Measurements from ENCODE around the gene ARHGAP15.

The ARHGAP15 gene

DNA sequence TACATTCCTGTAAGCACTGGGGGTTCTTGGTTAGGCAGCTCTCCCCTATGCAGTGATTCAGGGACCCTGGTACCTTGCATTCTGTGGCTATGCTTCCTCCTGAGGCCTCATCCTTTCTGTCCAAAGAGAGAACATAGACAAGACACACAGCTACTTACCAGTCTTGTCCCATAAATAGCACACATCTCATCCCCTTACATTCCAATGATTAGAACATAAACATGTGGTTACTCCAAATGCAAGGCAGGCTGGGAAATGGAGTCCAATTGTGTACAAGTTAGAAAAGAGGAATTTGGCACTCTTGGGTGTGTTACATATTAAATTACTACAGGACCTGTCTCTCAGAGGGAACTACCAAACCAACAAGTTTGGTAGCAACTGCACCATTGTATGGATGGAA lies 171.3 kb downstream of the ARHGAP15 start:
- H3K4me1 ChIP-seq (ENCODE audit: insufficient read depth, low read length, severe bottlenecking): peaks cover 8% of the 10 kb centered on the region
- H3K4me3 ChIP-seq (ENCODE audit: low read depth, low read length, poor library complexity, severe bottlenecking): no peak overlapping the region
- no peak overlapping the region for H3K9ac ChIP-seq (ENCODE audit: low read length)
- no peak for TF ChIP-seq EZH2 (IDR thresholded peaks at IDR 0.05; ENCODE audit: borderline replicate concordance, low read length)
- TF ChIP-seq, protein P1, sequence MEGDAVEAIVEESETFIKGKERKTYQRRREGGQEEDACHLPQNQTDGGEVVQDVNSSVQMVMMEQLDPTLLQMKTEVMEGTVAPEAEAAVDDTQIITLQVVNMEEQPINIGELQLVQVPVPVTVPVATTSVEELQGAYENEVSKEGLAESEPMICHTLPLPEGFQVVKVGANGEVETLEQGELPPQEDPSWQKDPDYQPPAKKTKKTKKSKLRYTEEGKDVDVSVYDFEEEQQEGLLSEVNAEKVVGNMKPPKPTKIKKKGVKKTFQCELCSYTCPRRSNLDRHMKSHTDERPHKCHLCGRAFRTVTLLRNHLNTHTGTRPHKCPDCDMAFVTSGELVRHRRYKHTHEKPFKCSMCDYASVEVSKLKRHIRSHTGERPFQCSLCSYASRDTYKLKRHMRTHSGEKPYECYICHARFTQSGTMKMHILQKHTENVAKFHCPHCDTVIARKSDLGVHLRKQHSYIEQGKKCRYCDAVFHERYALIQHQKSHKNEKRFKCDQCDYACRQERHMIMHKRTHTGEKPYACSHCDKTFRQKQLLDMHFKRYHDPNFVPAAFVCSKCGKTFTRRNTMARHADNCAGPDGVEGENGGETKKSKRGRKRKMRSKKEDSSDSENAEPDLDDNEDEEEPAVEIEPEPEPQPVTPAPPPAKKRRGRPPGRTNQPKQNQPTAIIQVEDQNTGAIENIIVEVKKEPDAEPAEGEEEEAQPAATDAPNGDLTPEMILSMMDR (IDR thresholded peaks at IDR 0.05; ENCODE audit: low read length): no peak
- H3K27me3 ChIP-seq (ENCODE audit: insufficient read depth, low read length): no peaks in the 10 kb centered on the region
- no peaks in the 10 kb centered on the region for H3K79me2 ChIP-seq (ENCODE audit: insufficient read depth, low read length)
- no peak overlapping the region for H3K4me2 ChIP-seq (ENCODE audit: low read length)
- H4K20me1 ChIP-seq (ENCODE audit: insufficient read depth, low read length): no peaks in the 10 kb centered on the region
- no peaks in the 10 kb centered on the region; the same call in 1 of the 2 replicates for H3F3A ChIP-seq (ENCODE audit: insufficient read depth, low read length)
- H3K27ac ChIP-seq (ENCODE audit: low read depth, low read length, poor library complexity, severe bottlenecking): no peak overlapping the region
- peaks cover 8% of the 10 kb centered on the region for H3K36me3 ChIP-seq (ENCODE audit: insufficient read depth, low read length)
- no peaks in the 10 kb centered on the region for H3K9me3 ChIP-seq (ENCODE audit: low read length)
- H2AFZ ChIP-seq (ENCODE audit: low read length): no peak overlapping the region
- no peaks in the 10 kb centered on the region for H3K9me2 ChIP-seq (ENCODE audit: low read depth, low read length)

DNA sequence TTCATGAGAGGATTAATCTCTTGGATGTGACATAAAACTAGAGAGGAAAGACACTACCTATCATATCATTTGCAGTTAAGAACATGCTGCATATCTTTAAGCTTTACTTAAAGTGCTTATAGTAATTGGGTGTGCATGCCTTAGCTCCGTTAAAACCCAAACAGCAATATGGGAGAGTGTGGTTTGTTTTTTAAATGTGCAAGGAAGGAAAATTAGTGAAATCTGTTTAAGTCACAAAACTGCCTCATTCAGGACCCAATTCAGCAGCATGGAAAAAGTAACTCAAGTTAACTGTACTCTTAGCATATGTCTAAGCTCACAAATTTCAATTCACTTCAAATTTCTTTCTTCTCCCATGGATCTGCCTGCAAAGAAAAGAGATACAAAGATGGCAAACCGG lies 182.2 kb downstream of the ARHGAP15 start:
- H3K9ac ChIP-seq (ENCODE audit: low read length): no peak overlapping the region
- H2AFZ ChIP-seq (ENCODE audit: low read length): no peak overlapping the region
- TF ChIP-seq, protein P1 (IDR thresholded peaks at IDR 0.05; ENCODE audit: low read length): no peak
- no peak for TF ChIP-seq EZH2 (IDR thresholded peaks at IDR 0.05; ENCODE audit: borderline replicate concordance, low read length)
- no peaks in the 10 kb centered on the region for H3F3A ChIP-seq (ENCODE audit: insufficient read depth, low read length)
- no peaks in the 10 kb centered on the region for H3K79me2 ChIP-seq (ENCODE audit: insufficient read depth, low read length)
- no peak overlapping the region for H3K4me2 ChIP-seq (ENCODE audit: low read length)
- H4K20me1 ChIP-seq (ENCODE audit: insufficient read depth, low read length): no peaks in the 10 kb centered on the region
- no peaks in the 10 kb centered on the region for H3K27me3 ChIP-seq (ENCODE audit: insufficient read depth, low read length)
- H3K4me1 ChIP-seq (ENCODE audit: insufficient read depth, low read length, severe bottlenecking): no peaks in the 10 kb centered on the region
- no peaks in the 10 kb centered on the region for H3K9me3 ChIP-seq (ENCODE audit: low read length)
- H3K4me3 ChIP-seq (ENCODE audit: low read depth, low read length, poor library complexity, severe bottlenecking): no peak overlapping the region
- H3K27ac ChIP-seq (ENCODE audit: low read depth, low read length, poor library complexity, severe bottlenecking): no peak overlapping the region
- H3K9me2 ChIP-seq (ENCODE audit: low read depth, low read length): no peaks in the 10 kb centered on the region
- H3K36me3 ChIP-seq (ENCODE audit: insufficient read depth, low read length): no peaks in the 10 kb centered on the region

DNA sequence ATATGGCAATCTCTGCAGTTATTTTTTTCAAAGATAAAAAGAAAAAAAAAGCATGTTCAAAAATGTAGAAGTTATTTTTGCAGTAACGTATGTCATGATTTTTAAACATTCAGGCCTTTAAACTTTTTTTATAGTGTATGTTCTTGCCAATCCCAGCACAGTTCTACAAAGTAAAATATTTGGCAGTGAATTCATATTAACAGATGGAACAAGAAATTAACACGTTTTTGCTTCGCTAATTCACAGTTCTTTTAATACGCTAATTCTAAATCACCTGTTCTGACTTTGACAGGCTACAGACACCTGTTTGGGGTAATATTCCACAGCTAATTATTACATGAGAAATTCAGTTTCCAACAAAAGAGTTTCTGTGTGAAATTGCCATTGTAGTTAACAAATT lies 183.2 kb downstream of the ARHGAP15 start:
- no peaks in the 10 kb centered on the region for H3K27me3 ChIP-seq (ENCODE audit: insufficient read depth, low read length)
- H3K4me2 ChIP-seq (ENCODE audit: low read length): no peak overlapping the region
- H3K79me2 ChIP-seq (ENCODE audit: insufficient read depth, low read length): no peaks in the 10 kb centered on the region
- no peak overlapping the region for H3K27ac ChIP-seq (ENCODE audit: low read depth, low read length, poor library complexity, severe bottlenecking)
- no peak for TF ChIP-seq EZH2 (IDR thresholded peaks at IDR 0.05; ENCODE audit: borderline replicate concordance, low read length)
- TF ChIP-seq, protein P1 (IDR thresholded peaks at IDR 0.05; ENCODE audit: low read length): no peak
- no peaks in the 10 kb centered on the region for H3K36me3 ChIP-seq (ENCODE audit: insufficient read depth, low read length)
- no peak overlapping the region for H3K4me3 ChIP-seq (ENCODE audit: low read depth, low read length, poor library complexity, severe bottlenecking)
- no peaks in the 10 kb centered on the region for H3F3A ChIP-seq (ENCODE audit: insufficient read depth, low read length)
- H2AFZ ChIP-seq (ENCODE audit: low read length): no peak overlapping the region
- H3K9me3 ChIP-seq (ENCODE audit: low read length): no peaks in the 10 kb centered on the region
- H3K9me2 ChIP-seq (ENCODE audit: low read depth, low read length): no peaks in the 10 kb centered on the region
- H3K9ac ChIP-seq (ENCODE audit: low read length): no peak overlapping the region
- no peaks in the 10 kb centered on the region for H3K4me1 ChIP-seq (ENCODE audit: insufficient read depth, low read length, severe bottlenecking)
- no peaks in the 10 kb centered on the region for H4K20me1 ChIP-seq (ENCODE audit: insufficient read depth, low read length)
